GM12873 (cell line): ENCODE data around the gene SUFU.

ENCODE experiments used
- CTCF ChIP-seq: IDR thresholded peaks from 2 replicates; pipeline ENCODE4 v1.5.1; 2012; ENCODE audit warnings: low read depth, mild to moderate bottlenecking, moderate library complexity, low read length, control low read depth; ENCODE audit not compliant: insufficient read depth; ENCODE audit errors: missing control alignments

Gene SUFU

GRCh38 chr10:102628451-102628911, 124.7 kb downstream of the SUFU start:
- TF ChIP-seq CTCF: no peak

GRCh38 chr10:102629661-102630614, 126.2 kb downstream of the SUFU start:
- no peak for TF ChIP-seq CTCF

- TF ChIP-seq CTCF: no peak
Measured at GRCh38 chr10:102630663-102631062, 126.9 kb downstream of the SUFU start.

- TF ChIP-seq CTCF: no peak
Measured at GRCh38 chr10:102631525-102632393, 128.0 kb downstream of the SUFU start.

GRCh38 chr10:102632394-102633111, 128.8 kb downstream of the SUFU start:
- TF ChIP-seq CTCF: no peak

GRCh38 chr10:102633287-102633686, 129.5 kb downstream of the SUFU start:
- TF ChIP-seq CTCF: no peak
